SHP77 (cell line): ENCODE results near the gene UCKL1.

ENCODE experiments used
- DNase-seq, 2 experiments: peaks; one replicate each; lab custom pipeline; 2025; lab: John Stamatoyannopoulos, UW

The UCKL1 gene

GRCh38 chr20:63958964-63959698 is 2.9 kb upstream of the UCKL1 start:
- DNase-seq = no peak

DNA sequence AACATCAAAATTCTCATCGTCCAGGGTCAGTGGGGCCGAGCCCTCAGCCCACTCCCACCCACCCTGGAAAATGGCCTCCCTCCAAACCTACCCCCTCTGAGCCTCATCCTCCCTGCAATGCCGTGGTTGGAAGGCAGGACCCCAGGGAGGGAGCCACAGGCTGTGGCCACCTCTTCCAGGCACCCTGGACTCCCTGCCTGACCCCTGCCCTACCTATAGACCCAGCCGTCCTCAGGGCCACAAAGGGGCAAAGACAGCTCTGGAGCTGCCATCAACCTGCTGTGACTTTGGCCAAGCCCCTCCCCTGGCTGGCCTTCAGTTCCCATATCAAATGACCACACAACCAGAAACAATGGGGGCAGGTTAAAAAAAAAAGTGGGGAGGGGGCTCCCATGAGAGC is 2.3 kb upstream of the UCKL1 start:
- DNase-seq = no peak

GRCh38 chr20:63957690-63958441 is 1.6 kb upstream of the UCKL1 start:
- DNase-seq = peak; percentile 64 to 80

DNA sequence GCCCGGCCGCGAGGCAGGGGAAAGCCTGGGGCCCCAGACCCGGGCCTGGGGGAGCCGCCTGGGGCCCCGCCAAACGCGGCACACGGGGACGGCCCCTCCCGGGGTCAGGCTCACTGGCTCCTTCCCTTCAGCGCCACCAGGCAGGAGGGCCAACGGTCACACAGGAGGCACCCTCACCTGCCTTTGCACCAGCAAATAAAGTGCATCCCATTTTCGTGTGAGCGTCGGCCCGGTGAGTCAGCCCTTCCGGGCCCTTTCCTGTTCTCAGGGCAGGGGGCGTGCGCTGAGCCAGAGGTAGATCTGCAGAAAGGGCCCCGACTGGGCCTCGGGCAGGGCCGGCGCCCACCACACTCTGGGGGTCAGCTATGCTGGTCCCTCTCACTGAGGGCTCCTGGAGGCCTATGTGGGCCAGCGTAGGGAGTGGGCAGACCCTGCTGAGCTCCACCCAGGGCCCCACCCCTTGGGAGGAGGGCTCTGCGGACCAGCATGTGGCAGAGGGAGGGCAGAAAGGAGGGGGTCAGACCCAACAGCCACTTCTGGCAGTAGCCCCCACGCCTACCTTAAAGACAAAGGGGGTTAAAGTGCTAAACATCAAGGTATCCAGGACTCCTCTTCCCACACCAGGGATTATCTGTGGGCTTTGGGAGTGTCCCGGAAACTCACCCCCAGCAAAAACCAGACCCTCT is 931 bp upstream of the UCKL1 start:
- DNase-seq = peak; percentile 84 to 90

- DNase-seq = no peak
Observed at GRCh38 chr20:63956664-63957003, 418 bp upstream of the UCKL1 start.

DNA sequence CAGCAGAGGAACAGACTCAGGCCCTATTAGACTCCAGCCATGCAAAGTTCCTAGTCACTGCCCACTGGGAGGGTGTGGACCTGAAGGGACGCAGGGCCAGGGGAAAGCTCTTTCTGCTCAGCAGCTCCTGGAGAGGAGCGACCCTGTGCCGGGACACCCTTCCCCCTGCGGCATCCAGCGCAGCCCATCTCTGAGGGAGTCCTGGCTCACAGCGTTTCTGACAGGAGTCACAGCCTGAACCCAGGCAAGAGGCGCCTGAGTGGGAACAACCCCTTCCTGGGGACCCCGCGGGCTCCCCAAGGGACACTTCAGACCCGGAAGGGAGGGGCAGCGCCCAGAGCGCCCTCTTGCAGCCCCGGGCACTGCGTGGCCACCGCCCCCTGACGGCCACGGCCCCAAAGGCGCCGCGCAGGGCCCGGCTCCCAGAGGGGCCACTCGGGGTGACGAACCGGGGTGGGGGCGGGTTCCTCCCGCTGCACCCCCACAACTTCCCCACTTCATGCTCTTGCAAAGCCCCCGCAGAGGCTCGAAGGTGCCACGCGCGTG is 862 bp downstream of the UCKL1 start:
- DNase-seq = peak in 1 of 2 experiments; percentile 30

- DNase-seq = no peak
Observed at GRCh38 chr20:63953764-63954429, 2.3 kb downstream of the UCKL1 start.

GRCh38 chr20:63952769-63953168 is 3.4 kb downstream of the UCKL1 start:
- no peak for DNase-seq

GRCh38 chr20:63952210-63952535 is 4.0 kb downstream of the UCKL1 start:
- DNase-seq = no peak

DNA sequence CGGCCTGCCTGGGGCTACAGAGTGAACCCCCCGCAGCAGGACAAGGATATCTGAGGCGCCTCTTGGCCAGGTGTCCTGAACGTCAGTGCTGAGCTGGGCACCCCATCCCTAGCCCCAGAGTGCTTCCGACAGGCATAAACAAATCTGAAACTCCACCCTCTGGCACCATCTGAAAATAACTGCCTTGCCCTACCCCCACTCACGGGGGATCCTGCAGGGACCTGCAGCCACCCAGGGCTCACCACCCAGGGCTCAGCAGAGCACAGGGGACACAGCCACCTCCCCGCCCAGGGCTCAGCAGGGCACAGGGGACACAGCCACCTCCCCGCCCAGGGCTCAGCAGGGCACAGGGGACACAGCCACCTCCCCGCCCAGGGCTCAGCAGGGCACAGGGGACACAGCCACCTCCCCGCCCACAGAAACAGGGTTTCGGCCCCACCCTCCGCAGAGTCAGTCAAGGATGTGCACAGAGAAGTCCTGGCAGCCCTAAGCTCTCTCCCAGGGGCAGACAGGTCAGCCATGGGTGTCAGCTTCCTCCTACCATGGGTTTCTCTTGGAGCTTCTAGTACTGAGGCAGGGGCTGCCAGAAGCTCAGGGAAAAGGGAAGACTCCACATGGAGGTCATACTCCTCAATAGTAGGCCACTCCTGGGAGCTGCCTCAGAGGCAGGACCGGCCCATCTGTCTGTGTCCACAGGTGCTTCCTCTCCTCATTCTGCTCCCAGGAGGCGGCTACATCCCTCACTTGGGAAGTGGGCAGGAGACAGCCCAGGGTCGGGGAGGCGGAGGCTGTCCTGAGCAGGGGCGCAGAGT is 4.6 kb downstream of the UCKL1 start:
- no peak for DNase-seq

- DNase-seq = no peak
Observed at GRCh38 chr20:63950701-63951397, 5.4 kb downstream of the UCKL1 start.

- DNase-seq = peak in 1 of 2 experiments; percentile 75
Observed at GRCh38 chr20:63947638-63948456, 8.4 kb downstream of the UCKL1 start.

GRCh38 chr20:63946986-63947637 is 9.1 kb downstream of the UCKL1 start:
- no peak for DNase-seq

- no peak for DNase-seq
Observed at GRCh38 chr20:63945921-63946920, 10.0 kb downstream of the UCKL1 start.

DNA sequence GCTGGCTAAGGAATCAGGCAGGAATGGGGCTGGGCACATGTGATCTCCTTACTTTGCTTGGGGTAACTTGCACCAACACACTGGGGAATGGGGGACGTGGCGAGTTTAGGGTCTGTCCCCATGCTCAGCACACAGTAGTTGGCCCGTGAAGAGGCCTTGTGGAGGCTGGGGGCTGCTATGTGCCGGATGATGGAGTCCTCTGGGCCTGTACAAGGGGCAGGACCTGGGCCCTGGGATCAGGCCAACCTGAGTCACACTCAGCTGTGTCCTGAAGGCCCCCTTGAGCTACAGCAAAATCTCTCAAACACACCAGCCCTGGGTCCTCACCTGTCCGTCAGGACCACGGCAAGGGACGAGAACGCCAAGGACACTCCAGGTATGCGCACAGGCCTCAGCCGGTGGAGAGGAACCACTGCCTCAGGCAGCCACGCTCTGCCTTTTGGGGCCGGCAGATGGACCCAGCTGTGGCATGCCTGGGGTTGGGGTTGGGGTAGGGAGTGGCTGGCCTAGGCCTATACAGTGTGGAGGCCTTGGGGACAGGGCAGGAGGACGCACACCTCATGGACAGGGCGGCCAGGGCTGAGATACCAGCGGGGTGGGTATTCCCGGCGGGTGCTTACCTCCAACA is 11.1 kb downstream of the UCKL1 start:
- DNase-seq = no peak

- no peak for DNase-seq
Observed at GRCh38 chr20:63944078-63944941, 11.9 kb downstream of the UCKL1 start.

- DNase-seq = no peak
Observed at GRCh38 chr20:63943808-63944077, 12.5 kb downstream of the UCKL1 start.
